Measurements from ENCODE around the gene AQP5. TPM values are rescaled to one million over a fixed set of nuclear protein-coding genes. Genes with fewer than 3 reads are reported as not detected.

Gene AQP5
- total RNA-seq, 6 experiments from 2014 or later: not detected

DNA sequence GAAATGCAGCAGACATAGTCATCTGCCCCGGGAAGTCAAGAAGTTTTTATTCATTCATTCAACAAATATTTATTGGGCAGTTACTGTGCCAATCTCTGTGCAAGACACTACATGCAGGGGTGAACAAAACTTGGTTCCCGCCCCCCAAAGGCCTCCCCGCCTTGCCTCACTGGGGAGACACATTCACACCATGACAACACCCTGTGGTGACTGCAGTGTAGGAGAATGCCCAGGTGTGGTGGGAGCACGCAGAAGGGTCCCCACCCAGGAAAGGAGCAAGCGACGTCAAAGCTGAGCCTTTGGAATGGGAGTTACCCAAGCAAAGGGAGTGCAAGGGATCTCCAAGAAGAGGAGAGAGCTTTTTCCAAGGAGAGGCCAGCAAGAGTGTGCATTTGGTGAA lies 9.5 kb downstream of the AQP5 start:
- Mint-ChIP-seq H3K4me3 (no peak overlapping the region), H3K9me3 (no peaks in the 10 kb centered on the region), H3K36me3 (ENCODE audit: low read depth) (no peaks in the 10 kb centered on the region), H3K4me1 (ENCODE audit: low read depth) (no peaks in the 10 kb centered on the region), H3K27me3 (ENCODE audit: insufficient read depth) (peaks cover 8% of the 10 kb centered on the region), H3K27ac (no peak overlapping the region)
- TF ChIP-seq, protein P1, sequence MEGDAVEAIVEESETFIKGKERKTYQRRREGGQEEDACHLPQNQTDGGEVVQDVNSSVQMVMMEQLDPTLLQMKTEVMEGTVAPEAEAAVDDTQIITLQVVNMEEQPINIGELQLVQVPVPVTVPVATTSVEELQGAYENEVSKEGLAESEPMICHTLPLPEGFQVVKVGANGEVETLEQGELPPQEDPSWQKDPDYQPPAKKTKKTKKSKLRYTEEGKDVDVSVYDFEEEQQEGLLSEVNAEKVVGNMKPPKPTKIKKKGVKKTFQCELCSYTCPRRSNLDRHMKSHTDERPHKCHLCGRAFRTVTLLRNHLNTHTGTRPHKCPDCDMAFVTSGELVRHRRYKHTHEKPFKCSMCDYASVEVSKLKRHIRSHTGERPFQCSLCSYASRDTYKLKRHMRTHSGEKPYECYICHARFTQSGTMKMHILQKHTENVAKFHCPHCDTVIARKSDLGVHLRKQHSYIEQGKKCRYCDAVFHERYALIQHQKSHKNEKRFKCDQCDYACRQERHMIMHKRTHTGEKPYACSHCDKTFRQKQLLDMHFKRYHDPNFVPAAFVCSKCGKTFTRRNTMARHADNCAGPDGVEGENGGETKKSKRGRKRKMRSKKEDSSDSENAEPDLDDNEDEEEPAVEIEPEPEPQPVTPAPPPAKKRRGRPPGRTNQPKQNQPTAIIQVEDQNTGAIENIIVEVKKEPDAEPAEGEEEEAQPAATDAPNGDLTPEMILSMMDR (IDR thresholded peaks at IDR 0.05): no peak
- no peak for DNase-seq

DNA sequence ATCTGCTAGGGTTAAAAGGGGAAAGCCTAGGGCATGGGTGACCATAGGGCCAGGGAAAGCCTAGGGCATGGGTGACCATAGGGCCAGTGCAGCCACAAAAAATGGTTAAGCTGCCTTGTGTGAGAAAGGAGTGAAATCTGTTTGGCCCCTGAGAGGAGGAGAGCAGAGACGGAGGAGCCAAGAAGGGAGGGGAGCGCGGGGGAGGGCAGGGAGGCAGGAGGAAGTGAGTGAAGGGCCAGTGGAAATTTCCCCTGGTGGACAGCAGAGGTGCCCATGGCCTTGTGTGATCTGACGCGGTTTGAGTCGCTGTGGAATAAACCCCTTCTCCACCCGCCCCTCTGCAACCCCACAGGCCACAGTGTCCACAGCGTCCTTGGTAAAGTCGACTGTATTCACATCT lies 10.5 kb downstream of the AQP5 start:
- Mint-ChIP-seq H3K27ac (no peak overlapping the region), H3K36me3 (ENCODE audit: low read depth) (no peaks in the 10 kb centered on the region), H3K27me3 (ENCODE audit: insufficient read depth) (peaks cover 4% of the 10 kb centered on the region), H3K9me3 (no peaks in the 10 kb centered on the region), H3K4me3 (no peak overlapping the region), H3K4me1 (ENCODE audit: low read depth) (no peaks in the 10 kb centered on the region)
- TF ChIP-seq, protein P1 (IDR thresholded peaks at IDR 0.05): no peak
- no peak for DNase-seq

DNA sequence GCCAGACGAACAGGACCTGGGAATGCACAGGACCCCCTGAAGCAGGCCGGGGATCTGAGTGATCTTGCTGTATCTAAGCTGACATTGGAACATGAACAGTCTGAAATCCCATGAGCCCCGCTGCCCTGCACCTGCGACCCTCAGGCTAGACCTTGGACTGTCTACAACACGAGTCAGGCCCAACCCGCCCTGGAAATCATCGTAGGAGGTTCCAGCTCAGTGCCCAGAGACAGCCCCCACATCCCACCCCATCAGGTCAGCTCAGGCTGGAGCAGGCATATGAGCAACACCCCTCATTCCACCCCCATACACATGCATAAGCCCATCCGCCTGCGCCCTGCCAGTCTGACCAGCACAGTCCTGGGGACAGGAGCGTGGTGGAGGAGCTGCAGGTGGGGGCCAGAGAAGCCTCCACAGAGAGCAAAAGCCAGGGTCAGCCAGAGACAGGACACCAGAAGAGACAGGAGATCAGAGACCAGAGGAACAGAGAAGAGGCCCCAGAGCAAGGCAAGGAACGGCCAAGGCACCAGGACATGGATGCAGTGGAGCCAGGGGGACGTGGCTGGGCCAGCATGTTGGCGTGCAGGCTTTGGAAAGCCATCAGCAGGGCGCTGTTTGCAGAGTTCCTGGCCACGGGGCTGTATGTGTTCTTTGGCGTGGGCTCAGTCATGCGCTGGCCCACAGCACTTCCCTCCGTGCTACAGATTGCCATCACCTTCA lies 11.1 kb downstream of the AQP5 start, which contains the start of gene AQP6:
AQP6 (plus strand) TSS at position 307 of the 720 bp plus-strand sequence; CDS start at position 534, 227 bp downstream.
- Mint-ChIP-seq H3K4me3 (no peak within 1 kb of the TSS), H3K36me3 (ENCODE audit: low read depth) (no peaks in the 10 kb centered on the region), H3K27ac (no peak within 1 kb of the TSS), H3K4me1 (ENCODE audit: low read depth) (no peaks in the 10 kb centered on the region), H3K9me3 (no peaks in the 10 kb centered on the region), H3K27me3 (ENCODE audit: insufficient read depth) (peaks cover 4% of the 10 kb centered on the region)
- TF ChIP-seq, protein P1 (IDR thresholded peaks at IDR 0.05): no peak
- no peak for DNase-seq

DNA sequence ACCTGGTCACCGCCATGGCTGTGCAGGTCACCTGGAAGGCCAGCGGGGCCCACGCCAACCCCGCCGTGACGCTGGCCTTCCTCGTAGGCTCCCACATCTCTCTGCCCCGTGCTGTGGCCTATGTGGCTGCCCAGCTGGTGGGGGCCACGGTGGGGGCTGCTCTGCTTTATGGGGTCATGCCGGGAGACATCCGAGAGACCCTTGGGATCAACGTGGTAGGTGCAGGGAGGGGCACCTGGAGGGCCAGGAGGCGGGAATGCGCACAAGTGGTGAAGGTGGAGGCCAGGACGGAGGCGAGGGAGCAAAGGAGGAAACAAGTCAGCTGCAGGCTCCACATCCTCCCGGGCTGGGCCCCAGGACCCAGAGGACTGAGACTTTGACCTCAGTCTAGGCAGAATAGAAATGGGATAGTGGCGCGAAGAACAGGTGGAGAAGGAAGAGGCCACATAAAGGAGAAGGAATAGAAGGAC lies 11.7 kb downstream of the AQP5 start:
- Mint-ChIP-seq H3K4me3 (no peak overlapping the region), H3K27ac (no peak overlapping the region), H3K9me3 (no peaks in the 10 kb centered on the region), H3K4me1 (ENCODE audit: low read depth) (no peaks in the 10 kb centered on the region), H3K36me3 (ENCODE audit: low read depth) (no peaks in the 10 kb centered on the region), H3K27me3 (ENCODE audit: insufficient read depth) (peaks cover 4% of the 10 kb centered on the region)
- TF ChIP-seq, protein P1 (IDR thresholded peaks at IDR 0.05): no peak
- no peak for DNase-seq

DNA sequence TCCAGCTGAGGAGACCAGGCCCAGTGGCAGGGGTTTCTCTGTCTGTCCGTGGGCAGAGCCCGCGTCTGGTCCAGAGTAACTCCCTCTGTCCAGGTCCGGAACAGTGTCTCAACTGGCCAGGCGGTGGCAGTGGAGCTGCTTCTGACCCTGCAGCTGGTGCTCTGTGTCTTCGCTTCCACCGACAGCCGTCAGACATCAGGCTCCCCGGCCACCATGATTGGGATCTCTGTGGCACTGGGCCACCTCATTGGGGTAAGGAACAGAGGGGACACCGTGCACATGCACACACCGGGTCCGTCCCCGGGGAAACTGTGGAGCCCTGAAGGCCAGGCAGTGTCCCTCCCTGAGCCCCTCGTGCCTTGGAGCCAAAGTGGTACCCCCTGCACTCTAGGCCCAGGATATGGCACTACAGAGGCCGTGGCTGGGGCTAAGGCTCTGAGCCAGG lies 12.6 kb downstream of the AQP5 start:
- Mint-ChIP-seq H3K27ac (no peak overlapping the region), H3K4me3 (no peak overlapping the region), H3K27me3 (ENCODE audit: insufficient read depth) (peaks cover 4% of the 10 kb centered on the region), H3K9me3 (no peaks in the 10 kb centered on the region), H3K36me3 (ENCODE audit: low read depth) (no peaks in the 10 kb centered on the region), H3K4me1 (ENCODE audit: low read depth) (no peaks in the 10 kb centered on the region)
- TF ChIP-seq, protein P1 (IDR thresholded peaks at IDR 0.05): peak; percentile 73
- peak; percentile 31 for DNase-seq

Data from HFFc6 (cell line).